Cardiac muscle cell (in vitro differentiated cells and primary cell): ENCODE data around the gene TSPAN9. TPM values are rescaled to one million over a fixed set of nuclear protein-coding genes. Genes with fewer than 3 reads are reported as not detected.

Experiments used
- DNase-seq, 2 donors: peaks; one replicate each; pipeline versions ENCODE4 v3.0.0 to v3.0.0-alpha.2; 2010 to 2017; ENCODE audit warnings: low read depth in 1 of 2, low spot score in 1 of 2
- H3K27ac ChIP-seq: fragments of 200-600 bp; sonication (generic); 2 replicates; pipeline ENCODE4 v1.5.1; 2016
- H3K27me3 ChIP-seq: fragments of 200-600 bp; sonication (generic); 2 replicates; pipeline ENCODE4 v1.6.0; 2016; ENCODE audit warnings: control low read depth
- H3K36me3 ChIP-seq: fragments of 200-600 bp; sonication (generic); 2 replicates; pipeline ENCODE4 v1.5.1; 2016; ENCODE audit warnings: control low read depth
- H3K4me1 ChIP-seq: fragments of 200-600 bp; sonication (generic); 2 replicates; pipeline ENCODE4 v1.8.1; 2017; ENCODE audit warnings: low read depth, mild to moderate bottlenecking, mixed run types
- H3K4me3 ChIP-seq: fragments of 200-600 bp; sonication (generic); 2 replicates; pipeline ENCODE4 v1.5.1; 2016; ENCODE audit warnings: mild to moderate bottlenecking
- H3K9me3 ChIP-seq: fragments of 200-600 bp; sonication (generic); 2 replicates; pipeline ENCODE4 v1.5.1; 2017; ENCODE audit warnings: low read depth, mild to moderate bottlenecking, control low read depth
- CTCF ChIP-seq: IDR thresholded peaks from 2 replicates; pipeline ENCODE4 v1.5.1; 2012; ENCODE audit warnings: low read depth, mild to moderate bottlenecking, low read length
- polyA plus RNA-seq: library from polyadenylated mRNA; unstranded; fragments of >200 nt; fragmentation: Nextera tagmentation; extraction: Ambion mirVana; gene quantifications from 2 replicates; pipeline ENCODE4 v1.2.1, GENCODE V29; 2016
- total RNA-seq: library from RNA; depleted of rRNA; stranded (reverse); fragments of >200 nt; gene quantifications from 2 replicates; pipeline ENCODE4 v1.2.3, GENCODE V29; 2016

TSPAN9 gene
- total and polyA plus RNA-seq, 2 experiments from 2014 or later = 13.3 to 199 TPM

DNA sequence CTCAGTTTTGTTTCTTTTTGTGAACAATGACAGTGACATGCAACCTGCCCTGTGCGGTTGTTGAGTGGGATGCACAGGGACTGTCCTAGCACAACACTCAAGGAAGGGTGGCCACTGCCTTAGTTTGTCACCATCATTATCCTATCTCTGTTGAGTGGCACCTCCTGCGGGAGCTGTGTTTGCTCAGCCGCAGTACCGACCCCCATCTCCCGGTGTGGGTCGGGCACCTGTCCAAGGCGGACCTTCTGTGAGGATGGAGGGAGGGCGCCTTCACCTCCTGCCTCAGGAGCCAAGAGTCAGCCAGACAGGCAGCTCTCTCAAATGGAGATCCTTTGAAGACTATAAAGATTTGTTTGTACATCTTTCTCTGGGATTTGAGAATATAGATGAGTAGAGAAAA, 142.1 kb downstream of the TSPAN9 start:
- no peaks in the 10 kb centered on the region for H3K9me3 ChIP-seq
- no peak for DNase-seq
- peak overlapping the region; percentile 87 for H3K27ac ChIP-seq
- no peaks in the 10 kb centered on the region for H3K27me3 ChIP-seq
- TF ChIP-seq CTCF = no peak
- no peak overlapping the region for H3K4me3 ChIP-seq
- no peaks in the 10 kb centered on the region for H3K36me3 ChIP-seq
- H3K4me1 ChIP-seq = peaks cover 56% of the 10 kb centered on the region

- H3K9me3 ChIP-seq = no peaks in the 10 kb centered on the region
- TF ChIP-seq CTCF = no peak
- DNase-seq = no peak
- H3K4me1 ChIP-seq = peaks cover 58% of the 10 kb centered on the region
- H3K36me3 ChIP-seq = no peaks in the 10 kb centered on the region
- H3K27ac ChIP-seq = peak overlapping the region; percentile 77
- no peaks in the 10 kb centered on the region for H3K27me3 ChIP-seq
- H3K4me3 ChIP-seq = no peak overlapping the region
Measured at GRCh38 chr12:3220382-3221321, 143.5 kb downstream of the TSPAN9 start.

GRCh38 chr12:3222306-3222705, 145.1 kb downstream of the TSPAN9 start:
- H3K4me3 ChIP-seq = no peak overlapping the region
- H3K9me3 ChIP-seq = no peaks in the 10 kb centered on the region
- H3K27ac ChIP-seq = no peak overlapping the region
- peaks cover 47% of the 10 kb centered on the region for H3K4me1 ChIP-seq
- no peaks in the 10 kb centered on the region for H3K36me3 ChIP-seq
- TF ChIP-seq CTCF = no peak
- H3K27me3 ChIP-seq = no peaks in the 10 kb centered on the region
- DNase-seq = no peak

DNA sequence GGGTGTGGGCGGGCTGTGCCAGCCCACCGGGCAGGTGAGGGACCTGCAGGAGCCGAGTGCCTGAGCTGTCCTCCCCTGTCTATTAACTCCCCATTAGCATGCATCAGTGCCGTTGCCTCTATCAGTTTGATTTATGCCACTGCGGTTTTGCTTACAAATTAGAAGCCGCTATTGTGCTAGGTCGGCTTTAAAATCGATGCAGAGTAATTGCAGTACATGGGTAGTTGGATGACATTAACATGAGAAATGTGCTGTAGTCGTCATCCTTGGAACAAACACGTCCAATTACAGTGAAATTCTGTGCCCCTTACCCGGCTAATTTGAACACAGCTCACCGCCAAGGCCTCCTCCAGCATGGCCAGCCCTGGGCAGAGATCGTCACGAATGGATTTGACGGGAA, 145.8 kb downstream of the TSPAN9 start:
- Histone ChIP-seq H3K4me1 (peaks cover 47% of the 10 kb centered on the region), H3K4me3 (no peak overlapping the region), H3K9me3 (no peaks in the 10 kb centered on the region), H3K27ac (no peak overlapping the region), H3K27me3 (no peaks in the 10 kb centered on the region), H3K36me3 (no peaks in the 10 kb centered on the region)
- DNase-seq = no peak
- no peak for TF ChIP-seq CTCF

DNA sequence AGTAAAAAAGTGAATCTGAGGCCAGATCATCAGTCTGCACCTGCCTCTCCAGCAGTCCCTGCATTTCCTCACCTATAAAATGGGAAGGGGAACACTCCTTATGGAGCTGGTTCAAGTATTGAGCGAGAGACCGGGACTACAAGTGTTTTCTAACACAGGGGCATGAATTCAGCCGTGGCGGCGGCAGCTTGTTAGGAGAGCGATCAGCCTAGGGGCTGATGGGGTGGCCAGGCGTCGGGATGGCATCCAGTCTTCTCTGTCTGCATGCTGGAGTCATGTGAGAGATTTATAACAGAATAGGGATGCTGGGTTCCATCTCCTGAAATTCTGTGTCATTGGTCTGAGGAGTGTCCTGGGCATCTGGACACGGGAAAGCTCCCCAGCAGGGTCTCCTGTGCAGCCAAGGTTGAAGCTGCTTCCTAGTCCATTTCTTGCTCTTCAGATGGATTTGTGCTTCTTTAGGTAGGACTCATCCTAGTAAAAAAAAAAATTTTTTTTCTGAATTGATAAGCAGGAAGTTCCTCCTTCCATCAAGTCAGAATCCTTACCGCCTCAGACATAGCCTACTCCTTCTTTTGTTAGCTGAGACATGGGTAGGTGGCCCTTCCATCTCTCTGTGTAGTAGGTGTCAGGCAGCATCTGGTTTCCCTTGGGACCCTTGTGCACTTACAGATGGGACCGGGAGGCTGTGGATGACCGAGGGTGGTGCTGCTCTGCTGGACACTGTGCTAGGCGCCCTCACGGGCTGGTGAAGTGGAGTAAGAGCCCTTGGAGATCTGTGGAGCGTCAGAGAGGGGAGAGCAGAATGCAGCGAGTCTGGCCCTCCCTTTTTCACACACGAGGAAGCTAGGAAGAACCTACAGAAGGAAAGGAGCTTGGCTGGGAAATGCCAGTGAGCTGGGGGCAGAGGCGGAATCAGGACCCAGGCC, 146.7 kb downstream of the TSPAN9 start:
- no peaks in the 10 kb centered on the region for H3K27me3 ChIP-seq
- peak overlapping the region; percentile 69 for H3K27ac ChIP-seq
- H3K4me3 ChIP-seq = no peak overlapping the region
- H3K4me1 ChIP-seq = peaks cover 41% of the 10 kb centered on the region
- DNase-seq = peak in 1 of 2 donors; percentile 70
- no peak for TF ChIP-seq CTCF
- no peaks in the 10 kb centered on the region for H3K36me3 ChIP-seq
- H3K9me3 ChIP-seq = no peaks in the 10 kb centered on the region
